HG03103 (cell line): ENCODE results near the gene PTPRO.

Source experiments
- ATAC-seq: cut with Tn5 transposase; IDR thresholded peaks from one replicate; pipeline ENCODE4 v1.9.1; 2021; ENCODE audit warnings: low read depth; ENCODE audit not compliant: unreplicated experiment

PTPRO gene

DNA sequence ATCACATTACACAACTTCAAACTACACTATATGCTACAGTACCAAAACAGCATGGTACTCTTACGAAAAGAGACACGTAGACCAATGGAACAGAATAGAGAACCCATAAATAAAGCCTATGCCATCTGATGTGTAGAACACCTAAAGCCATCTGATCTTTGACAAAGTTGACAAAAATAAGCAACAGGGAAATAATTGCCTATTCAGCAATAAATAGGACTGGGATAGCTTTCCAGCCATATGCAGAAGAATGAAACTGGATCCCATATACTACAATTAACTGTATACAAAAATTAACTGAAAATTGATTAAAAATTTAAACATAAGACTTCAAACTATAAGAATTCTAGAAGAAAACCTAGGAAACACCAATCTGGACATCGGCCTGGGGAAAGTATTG is 120.7 kb downstream of the PTPRO start:
- ATAC-seq: no peak

DNA sequence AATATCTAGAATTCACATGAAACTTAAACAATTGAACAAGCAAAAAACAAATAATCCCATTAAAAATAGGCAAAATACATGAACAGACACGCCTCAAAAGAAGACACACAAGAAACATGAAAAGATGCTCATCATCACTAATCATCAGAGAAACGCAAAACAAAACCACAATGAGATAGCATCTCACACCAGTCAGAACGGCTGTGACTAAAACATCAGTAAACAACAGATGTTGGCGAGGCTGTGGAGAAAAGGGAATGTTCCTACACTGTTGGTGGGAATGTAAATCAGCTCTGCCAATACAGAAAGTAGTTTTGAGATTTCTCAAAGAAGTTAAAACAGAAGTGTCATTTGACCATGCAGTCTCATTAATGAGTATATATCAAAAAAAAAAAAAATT is 121.3 kb downstream of the PTPRO start:
- no peak for ATAC-seq

GRCh38 chr12:15444523-15444922 is 122.2 kb downstream of the PTPRO start:
- ATAC-seq: no peak

DNA sequence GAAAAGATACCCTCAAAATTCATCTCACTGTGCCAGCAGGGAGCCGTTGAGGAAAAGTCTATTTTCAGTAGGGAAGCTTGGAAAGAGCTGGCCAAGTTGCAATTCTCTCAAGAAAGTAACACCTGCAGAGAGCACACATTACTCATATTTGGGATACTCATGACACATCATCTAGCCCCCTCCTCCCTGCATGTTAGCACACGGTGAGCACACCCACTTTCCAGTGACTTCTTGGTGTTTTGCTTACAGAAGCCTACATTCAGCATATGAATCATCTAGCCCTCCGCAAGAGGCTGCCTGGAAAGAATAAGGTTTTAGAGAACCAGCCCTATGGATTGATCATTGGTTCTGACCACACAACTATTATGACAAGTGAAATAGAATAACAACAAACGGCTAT is 124.5 kb downstream of the PTPRO start:
- ATAC-seq: no peak

DNA sequence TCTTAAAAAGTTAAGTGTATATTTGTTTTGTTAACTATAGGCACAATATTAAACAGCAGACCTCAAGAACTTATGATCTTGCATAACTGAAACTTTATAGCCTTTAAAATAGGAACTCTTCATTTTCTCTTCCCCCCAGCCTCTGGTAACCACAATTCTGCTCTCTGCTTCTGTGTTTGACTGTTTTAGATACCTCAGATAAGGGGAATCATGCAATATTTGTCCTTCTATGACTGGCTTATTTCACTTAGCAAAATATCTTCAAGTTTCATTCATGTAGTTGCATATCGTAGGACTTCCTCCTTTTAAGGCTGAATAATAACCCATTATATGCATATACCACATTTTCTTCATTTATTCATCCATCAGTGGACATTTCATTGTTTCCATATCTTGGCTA is 131.3 kb downstream of the PTPRO start:
- ATAC-seq: peak; percentile 69

DNA sequence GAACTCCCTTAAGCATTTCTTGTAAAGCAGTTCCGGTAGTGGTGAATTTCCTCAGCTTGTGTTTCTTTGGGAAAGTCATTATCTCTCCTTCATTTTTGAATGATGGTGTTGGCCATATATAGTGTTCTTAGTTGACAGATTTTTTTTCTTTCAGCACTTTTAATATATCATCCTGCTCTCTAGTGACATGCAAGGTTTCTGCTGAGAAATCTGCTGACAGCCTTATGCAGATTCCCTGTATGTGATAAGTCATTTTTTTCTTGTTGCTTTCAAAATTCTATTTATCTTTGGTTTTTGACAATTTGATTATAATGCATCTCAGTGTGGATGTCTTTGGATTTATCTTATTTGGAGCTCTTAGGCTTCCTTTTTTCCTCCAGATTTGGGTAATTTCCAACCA is 135.7 kb downstream of the PTPRO start:
- ATAC-seq: no peak

DNA sequence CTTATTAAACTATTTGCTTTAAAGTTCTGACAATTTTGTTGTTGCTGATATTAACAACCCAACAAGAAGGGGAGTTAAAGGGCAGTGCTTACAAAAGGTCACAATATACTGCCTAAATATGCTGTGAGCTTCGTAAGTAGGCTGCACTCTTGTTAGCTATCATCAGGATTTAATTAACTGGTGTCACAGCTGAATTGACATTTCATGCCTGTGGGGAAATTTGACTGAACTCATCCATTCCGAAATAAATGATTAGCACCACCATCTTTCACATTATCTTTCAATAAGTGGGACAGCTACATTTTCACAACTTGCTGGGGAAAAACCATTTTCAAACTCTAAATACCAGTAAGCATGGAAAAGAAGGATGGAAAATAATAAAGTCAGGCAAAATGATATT is 146.6 kb downstream of the PTPRO start:
- no peak for ATAC-seq

- no peak for ATAC-seq
Observed at GRCh38 chr12:15469356-15469755, 147.0 kb downstream of the PTPRO start.

- ATAC-seq: no peak
Observed at GRCh38 chr12:15472036-15472435, 149.7 kb downstream of the PTPRO start.

DNA sequence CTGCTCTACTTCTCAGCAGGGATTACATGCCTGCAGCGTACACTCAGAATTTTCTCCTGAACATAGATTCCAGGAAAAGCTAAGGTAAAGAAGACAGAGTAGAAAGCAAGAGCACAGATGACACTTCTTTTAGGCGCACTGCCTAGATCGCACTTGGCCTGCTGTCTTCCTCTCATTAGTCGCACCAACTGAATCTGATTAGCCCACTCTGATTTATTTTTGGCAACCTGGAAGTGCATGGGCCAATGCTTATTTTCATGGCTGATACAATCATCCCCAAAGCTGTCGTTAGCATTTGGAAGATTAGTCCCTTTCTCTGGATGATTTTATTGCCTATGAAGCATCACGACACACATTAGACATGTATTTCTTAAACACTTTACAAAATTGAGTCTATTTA is 152.5 kb downstream of the PTPRO start:
- ATAC-seq: no peak

DNA sequence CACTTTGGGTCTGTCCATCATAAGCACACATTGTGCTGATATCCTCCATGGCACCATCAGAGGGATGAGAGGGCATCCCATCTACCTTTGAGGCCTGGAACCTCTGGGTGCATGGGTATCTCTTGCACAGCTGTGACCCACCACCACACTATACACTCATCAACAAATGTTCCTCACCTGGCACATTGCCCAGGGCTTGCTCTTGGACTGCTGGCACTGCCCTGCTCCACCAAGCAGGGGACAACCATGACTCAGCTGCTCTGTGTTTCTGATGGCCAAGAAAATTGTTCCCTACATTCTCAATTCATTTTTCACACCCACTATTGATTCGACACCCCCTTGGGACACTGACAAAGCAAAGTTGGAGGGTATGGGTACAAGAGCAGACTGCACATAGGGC is 155.5 kb downstream of the PTPRO start:
- ATAC-seq: no peak

DNA sequence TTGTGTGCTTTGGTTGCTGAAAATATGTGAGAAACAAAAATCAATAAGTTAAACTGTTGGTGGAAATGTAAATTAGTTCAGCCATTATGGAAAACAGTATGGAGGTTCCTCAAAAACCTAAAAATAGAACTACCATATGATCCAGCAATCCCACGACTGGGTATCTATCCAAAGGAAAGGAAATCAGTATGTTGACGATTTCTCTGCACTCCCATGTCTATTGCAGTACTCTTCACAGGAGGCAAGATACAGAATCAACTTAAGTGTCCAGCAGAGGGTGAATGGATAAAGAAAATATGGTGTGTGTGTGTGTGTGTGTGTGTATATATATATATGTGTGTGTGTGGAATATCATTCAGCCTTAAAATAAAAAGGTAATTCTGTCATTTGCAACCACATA is 159.5 kb downstream of the PTPRO start:
- ATAC-seq: no peak

- no peak for ATAC-seq
Observed at GRCh38 chr12:15485466-15485865, 163.2 kb downstream of the PTPRO start.

DNA sequence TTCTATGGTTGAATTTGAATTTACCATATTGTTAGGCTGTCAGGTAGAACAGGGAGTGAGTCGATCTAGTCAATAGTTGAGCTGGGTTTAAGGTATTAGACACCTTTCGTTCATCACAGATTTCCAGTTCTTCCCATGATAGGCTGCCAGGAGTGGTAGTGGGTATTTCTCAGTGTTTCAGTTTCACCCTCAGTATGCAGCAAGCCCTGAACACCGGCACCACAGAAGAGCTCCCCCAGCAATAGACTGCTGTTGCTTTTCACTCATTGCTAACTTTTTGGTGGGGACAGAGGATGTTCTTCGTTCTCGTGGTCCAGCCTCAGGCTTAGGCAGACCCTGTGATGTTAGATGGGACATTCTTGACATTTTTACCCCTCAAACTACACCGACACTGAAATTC is 164.6 kb downstream of the PTPRO start:
- no peak for ATAC-seq

DNA sequence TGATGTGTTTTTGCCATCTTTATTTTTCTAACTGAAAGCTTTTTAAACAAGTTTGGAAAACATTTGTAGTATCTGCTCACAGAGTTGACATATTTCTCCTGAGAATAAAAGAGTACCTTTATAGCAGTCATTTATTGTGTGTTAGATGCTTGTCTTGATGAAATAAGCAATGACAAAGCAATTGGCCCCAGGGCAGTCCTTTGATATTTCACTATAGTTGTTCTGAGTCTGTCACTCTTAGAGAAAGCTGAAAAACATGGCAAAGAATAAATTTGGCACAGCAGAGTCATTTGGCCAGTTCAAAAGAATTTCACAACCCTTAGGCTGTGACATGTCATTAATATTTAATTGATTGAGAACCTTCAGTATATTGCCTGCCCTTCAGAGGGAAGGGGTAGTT is 166.2 kb downstream of the PTPRO start:
- no peak for ATAC-seq

DNA sequence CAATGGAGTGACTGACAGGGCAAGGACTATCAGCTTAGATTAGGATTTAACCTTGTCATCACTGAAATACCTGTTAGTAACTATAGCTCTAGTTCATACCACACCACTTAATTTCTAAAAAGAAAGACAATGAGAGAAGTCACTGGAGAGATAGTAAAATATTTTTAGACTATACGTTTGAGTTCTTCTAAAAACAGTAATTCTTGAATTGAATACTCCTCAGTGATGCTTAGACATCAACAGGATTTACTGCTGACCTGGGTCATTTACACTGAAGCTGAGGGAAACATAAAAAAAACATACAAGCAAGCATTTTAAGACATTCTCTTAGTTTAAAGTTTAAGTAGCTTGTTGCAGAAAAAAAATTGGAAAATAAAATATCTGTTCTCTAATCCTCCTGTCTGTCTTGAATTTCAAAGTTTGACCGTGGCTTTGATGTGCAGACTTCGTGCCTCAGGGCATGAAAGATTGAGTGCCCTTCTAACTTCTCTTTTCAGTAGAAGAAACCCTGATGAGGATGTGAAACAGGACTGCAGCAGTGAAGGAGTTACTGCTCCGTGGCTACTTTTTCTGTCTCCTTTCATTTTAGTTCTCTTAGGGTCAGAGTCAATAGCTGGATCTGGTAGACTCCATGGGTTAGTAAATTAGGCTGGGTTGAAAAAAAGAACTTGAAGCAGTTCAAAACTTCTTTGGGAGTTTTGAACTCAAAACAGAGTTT is 172.2 kb downstream of the PTPRO start:
- peak; percentile 79 for ATAC-seq

DNA sequence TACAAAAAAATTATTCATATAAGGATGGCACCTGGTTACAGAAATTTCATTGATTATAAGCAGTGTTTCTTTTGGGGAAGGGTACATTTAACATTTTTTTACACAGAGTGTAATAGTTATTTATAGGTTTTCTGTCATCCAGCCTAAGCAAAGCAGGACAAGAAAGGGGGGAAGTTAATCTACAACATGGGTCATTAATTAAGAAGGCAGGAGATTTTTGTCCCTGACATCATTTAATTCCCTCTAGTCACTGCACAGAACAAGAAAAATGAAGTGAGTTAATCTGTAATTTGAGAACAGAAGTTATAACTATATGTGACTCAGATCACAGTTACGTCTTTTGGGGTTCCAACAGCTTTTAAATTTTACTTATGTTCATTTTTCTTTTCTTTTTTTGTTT is 173.4 kb downstream of the PTPRO start:
- ATAC-seq: no peak

DNA sequence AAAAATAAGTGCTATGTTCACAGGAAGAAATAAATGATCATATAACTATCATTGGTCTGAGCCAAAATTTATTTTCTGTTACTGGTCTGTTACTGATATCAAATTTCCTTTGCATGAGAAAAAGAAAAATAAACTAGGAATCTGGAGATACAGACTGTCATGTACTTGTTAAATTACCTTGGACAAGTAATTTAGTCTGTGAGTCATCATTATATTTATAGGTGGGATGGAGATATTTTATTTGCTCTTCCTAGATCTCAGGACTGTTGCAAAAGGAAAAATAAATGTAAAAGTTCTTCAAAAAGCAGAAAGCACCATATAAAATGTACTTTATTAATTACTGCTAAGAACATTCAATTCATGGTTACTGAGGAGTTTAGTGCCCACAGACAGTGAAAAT is 174.4 kb downstream of the PTPRO start:
- ATAC-seq: no peak

- no peak for ATAC-seq
Observed at GRCh38 chr12:15497671-15498292, 175.5 kb downstream of the PTPRO start.

DNA sequence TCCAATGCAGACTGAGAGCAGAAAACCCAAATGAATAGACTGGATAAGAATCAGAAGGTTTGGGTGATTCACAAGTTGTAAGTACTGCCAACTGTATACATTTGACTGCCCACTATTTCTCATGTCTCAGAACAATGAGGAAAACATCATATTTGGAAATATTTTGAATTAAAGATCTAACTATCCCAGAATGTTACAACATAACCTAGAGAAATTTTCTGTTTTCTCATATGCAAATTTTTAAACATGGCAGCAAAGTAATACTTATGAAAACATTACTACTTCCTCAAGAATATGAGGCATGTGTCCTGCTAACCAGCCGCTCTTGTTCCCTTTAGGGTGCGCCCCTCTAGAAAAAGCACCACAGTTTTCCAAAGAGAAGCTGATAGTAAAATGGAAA is 179.9 kb downstream of the PTPRO start:
- ATAC-seq: no peak

DNA sequence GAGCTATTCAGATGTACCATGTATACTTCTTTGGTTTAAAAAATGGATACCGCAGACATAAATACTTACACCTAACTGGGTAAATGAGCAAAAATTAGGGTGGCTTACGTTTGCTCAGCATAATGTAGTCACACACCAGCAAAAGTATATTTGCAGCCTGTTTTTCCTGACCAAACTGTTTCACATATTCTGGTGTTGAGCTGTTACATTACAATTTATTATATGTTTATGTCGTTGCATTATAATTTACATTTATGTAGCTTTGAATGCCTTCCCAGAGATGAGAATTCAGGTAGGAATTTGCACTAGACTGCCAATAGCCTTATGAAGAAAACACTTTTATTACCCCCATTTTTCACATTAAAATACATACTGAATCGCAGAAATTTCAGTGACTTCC is 183.3 kb downstream of the PTPRO start:
- no peak for ATAC-seq

GRCh38 chr12:15515010-15515409 is 192.7 kb downstream of the PTPRO start:
- no peak for ATAC-seq

- ATAC-seq: no peak
Observed at GRCh38 chr12:15520083-15520482, 197.8 kb downstream of the PTPRO start.
